ENCODE results near the gene TCF4. TPM values are rescaled to one million over a fixed set of nuclear protein-coding genes. Genes with fewer than 3 reads are reported as not detected.
"Not testable (repeated sequence)": the region's sequence is repeated elsewhere in the genome, so short reads cannot be mapped to it uniquely, and the experiment has no call there.

Gene TCF4
- total RNA-seq, 1 donor from 2014 or later, result 56.8 TPM

GRCh38 chr18:55473560-55473959 is 114.4 kb downstream of the TCF4 start:
- no peaks in the 10 kb centered on the region for H3K9me3 Mint-ChIP-seq (ENCODE audit: low read depth)
- no peak for DNase-seq (ENCODE audit: low spot score, unreplicated experiment)
- TF ChIP-seq CTCF (IDR thresholded peaks at IDR 0.05; ENCODE audit: unreplicated experiment), result no peak
- H3K27me3 Mint-ChIP-seq, result no peaks in the 10 kb centered on the region
- no peaks in the 10 kb centered on the region for H3K36me3 Mint-ChIP-seq (ENCODE audit: insufficient read depth)
- H3K4me3 Mint-ChIP-seq (ENCODE audit: low read depth), result no peak overlapping the region
- no peak overlapping the region for H3K27ac Mint-ChIP-seq
- H3K4me1 Mint-ChIP-seq (ENCODE audit: low read depth), result peaks cover 18% of the 10 kb centered on the region

DNA sequence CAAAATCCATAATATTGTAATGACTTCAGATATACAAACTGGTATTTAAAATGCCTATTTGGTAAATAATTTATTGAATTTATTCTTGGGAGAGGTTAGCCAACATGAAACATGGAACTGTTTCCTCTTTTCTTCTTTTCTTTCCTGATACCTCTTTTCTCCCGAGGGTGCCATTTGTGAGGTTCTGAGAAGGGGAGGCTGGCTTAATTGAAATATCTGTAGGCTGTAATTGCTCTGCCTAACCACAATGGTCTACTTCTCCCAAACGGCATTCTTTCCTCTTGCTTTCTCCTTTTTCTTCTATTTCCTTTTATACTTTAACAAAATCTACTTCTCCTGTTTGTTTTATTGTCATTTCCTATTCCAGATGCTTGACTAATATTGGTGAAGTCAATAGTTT is 114.9 kb downstream of the TCF4 start:
- DNase-seq (ENCODE audit: low spot score, unreplicated experiment), result no peak
- no peaks in the 10 kb centered on the region for H3K36me3 Mint-ChIP-seq (ENCODE audit: insufficient read depth)
- H3K4me3 Mint-ChIP-seq (ENCODE audit: low read depth), result no peak overlapping the region
- no peak overlapping the region for H3K27ac Mint-ChIP-seq
- H3K27me3 Mint-ChIP-seq, result no peaks in the 10 kb centered on the region
- H3K4me1 Mint-ChIP-seq (ENCODE audit: low read depth), result peaks cover 18% of the 10 kb centered on the region
- H3K9me3 Mint-ChIP-seq (ENCODE audit: low read depth), result no peaks in the 10 kb centered on the region
- TF ChIP-seq CTCF (IDR thresholded peaks at IDR 0.05; ENCODE audit: unreplicated experiment), result no peak

DNA sequence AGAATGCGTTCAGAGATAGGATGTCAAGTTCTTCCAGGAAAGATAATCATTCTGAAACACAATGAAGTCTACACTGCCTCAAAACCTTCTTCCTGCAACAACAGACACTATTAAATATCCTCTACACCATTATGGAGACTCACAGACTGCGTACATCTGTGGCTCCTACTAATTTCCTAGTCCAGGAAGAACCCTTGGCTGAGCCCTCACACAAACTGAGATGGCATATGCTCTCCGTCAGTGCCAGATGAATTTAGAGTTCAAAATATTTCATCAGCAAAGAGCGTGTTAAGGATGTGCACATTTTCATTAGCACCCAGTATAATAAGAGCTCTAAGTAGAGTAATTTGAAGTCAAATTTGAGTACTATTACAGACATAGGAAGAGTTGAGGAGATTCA is 117.2 kb downstream of the TCF4 start:
- Mint-ChIP-seq H3K27me3 (no peaks in the 10 kb centered on the region), H3K4me1 (ENCODE audit: low read depth) (peaks cover 16% of the 10 kb centered on the region), H3K36me3 (ENCODE audit: insufficient read depth) (no peaks in the 10 kb centered on the region), H3K4me3 (ENCODE audit: low read depth) (no peak overlapping the region), H3K9me3 (ENCODE audit: low read depth) (no peaks in the 10 kb centered on the region), H3K27ac (no peak overlapping the region)
- DNase-seq (ENCODE audit: low spot score, unreplicated experiment), result no peak
- no peak for TF ChIP-seq CTCF (IDR thresholded peaks at IDR 0.05; ENCODE audit: unreplicated experiment)

- H3K9me3 Mint-ChIP-seq (ENCODE audit: low read depth); H3K36me3 Mint-ChIP-seq (ENCODE audit: insufficient read depth); H3K27me3 Mint-ChIP-seq; H3K27ac Mint-ChIP-seq; DNase-seq (ENCODE audit: low spot score, unreplicated experiment); H3K4me3 Mint-ChIP-seq (ENCODE audit: low read depth): not testable (repeated sequence)
- H3K4me1 Mint-ChIP-seq (ENCODE audit: low read depth), result peaks cover 16% of the 10 kb centered on the region
Observed at GRCh38 chr18:55469134-55469533, 118.9 kb downstream of the TCF4 start.

GRCh38 chr18:55466789-55467188 is 121.2 kb downstream of the TCF4 start:
- DNase-seq (ENCODE audit: low spot score, unreplicated experiment), result no peak

More at GRCh38 chr18:55466789-55467188, 121.2 kb downstream of the TCF4 start:
- H3K36me3 Mint-ChIP-seq (ENCODE audit: insufficient read depth), result no peaks in the 10 kb centered on the region
- H3K4me3 Mint-ChIP-seq (ENCODE audit: low read depth), result no peak overlapping the region
- no peaks in the 10 kb centered on the region for H3K27me3 Mint-ChIP-seq
- H3K27ac Mint-ChIP-seq, result no peak overlapping the region
- peaks cover 6% of the 10 kb centered on the region for H3K4me1 Mint-ChIP-seq (ENCODE audit: low read depth)
- H3K9me3 Mint-ChIP-seq (ENCODE audit: low read depth), result no peaks in the 10 kb centered on the region
- no peak for TF ChIP-seq CTCF (IDR thresholded peaks at IDR 0.05; ENCODE audit: unreplicated experiment)
